Measurements from ENCODE around the gene SLC38A10.

Gene SLC38A10

GRCh38 chr17:81330884-81331245 lies 35.8 kb upstream of the SLC38A10 start:
- no peak for DNase-seq

DNA sequence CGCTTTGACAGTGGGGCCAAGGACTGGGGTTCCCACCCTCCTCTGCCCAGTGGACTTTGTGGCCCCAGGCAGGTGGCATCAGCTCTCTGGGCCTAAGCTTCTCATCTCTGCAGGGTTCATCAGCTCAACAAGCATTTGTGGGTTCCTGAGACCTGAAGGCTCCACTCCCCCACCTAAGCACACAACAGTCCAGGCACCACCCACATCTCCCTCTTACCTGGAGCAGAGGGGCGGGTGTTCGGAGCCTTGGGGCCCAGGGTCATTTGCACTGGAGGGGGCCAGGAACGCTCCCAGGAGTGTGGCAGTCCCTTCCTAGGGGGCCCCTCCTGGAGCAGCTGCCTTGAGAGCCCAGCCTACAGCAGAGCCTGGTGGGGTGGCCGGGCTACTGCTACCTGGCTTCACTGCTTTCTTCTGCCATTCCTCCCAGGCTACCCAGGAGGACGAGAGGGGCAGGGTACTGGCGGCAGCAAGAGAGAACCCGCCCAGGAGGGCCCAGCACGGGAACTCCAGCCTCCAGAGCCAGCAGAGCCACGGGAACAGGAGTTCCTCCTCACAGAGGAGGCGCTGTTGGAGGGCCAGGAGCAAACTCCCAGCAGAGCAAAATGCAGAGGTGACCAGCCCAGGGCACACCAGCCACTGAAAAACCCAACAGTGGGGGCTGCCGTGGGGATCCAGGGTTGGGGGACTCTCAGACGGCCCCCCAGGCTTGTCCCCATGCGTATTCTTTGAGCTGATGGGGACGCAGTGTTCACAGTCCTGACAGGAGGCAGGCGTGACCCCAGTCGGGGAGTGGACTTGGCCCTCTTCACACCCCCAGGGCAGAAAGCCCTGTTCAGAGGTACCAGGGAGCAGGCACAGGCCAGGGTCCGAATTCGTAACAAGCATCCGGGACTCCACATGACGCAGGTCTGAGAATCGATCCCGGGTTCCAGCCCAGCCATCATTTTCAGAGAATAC lies 35.1 kb upstream of the SLC38A10 start:
- peak in 1 of 2 experiments; percentile 74 for DNase-seq

- DNase-seq, result peak; percentile 71 to 93
Observed at GRCh38 chr17:81328978-81329926, 34.1 kb upstream of the SLC38A10 start.

DNA sequence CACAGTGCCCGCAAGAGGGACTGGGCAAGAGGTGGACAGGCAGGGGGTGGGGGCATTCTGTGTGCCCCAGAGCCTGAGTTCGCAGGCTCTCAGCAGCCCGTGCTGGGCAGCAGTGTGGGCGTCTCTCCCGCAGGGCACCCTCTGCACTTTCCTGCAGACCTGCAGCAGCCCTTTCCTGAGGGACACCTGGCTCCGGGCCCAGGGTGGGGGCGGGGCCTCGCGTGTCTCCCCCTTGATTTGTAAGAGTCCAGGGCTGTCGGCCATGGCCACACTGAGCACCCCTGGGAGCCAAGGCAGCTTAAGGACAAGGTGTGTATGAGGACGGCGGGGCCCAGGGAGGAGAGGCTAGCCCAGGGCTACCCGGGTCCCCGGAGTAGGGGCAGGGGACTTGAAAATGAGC lies 33.4 kb upstream of the SLC38A10 start:
- DNase-seq, result no peak

DNA sequence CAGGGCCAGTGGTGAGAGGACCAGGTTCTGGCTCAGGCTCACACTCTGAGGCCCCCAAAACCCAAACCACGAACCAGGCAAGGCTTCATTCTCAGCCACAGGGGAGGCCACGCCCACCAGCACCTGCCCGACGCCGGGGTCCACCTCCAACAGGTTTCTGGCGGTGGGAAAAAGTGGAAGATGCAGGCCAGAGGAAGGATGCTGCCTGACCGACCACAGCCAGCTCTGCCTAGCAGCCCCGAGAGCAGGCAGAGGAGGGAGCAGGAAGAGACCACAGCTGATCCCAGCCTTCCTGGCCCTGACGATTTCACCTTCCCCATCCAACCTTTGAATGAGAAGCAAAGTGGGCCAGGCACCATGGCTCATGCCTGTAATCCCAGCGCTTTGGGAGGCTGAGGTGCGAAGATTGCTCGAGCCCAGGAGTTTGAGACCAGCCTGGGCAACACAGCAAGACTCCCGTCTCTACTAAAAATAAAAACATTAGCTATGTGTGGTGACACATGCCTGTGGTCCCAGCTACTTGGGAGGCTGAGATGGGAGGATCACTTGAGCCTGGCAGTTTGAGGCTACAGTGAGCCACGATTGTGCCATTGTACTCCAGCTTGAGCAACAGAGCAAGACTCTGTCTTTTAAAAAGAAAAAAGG lies 30.7 kb upstream of the SLC38A10 start:
- no peak for DNase-seq

DNA sequence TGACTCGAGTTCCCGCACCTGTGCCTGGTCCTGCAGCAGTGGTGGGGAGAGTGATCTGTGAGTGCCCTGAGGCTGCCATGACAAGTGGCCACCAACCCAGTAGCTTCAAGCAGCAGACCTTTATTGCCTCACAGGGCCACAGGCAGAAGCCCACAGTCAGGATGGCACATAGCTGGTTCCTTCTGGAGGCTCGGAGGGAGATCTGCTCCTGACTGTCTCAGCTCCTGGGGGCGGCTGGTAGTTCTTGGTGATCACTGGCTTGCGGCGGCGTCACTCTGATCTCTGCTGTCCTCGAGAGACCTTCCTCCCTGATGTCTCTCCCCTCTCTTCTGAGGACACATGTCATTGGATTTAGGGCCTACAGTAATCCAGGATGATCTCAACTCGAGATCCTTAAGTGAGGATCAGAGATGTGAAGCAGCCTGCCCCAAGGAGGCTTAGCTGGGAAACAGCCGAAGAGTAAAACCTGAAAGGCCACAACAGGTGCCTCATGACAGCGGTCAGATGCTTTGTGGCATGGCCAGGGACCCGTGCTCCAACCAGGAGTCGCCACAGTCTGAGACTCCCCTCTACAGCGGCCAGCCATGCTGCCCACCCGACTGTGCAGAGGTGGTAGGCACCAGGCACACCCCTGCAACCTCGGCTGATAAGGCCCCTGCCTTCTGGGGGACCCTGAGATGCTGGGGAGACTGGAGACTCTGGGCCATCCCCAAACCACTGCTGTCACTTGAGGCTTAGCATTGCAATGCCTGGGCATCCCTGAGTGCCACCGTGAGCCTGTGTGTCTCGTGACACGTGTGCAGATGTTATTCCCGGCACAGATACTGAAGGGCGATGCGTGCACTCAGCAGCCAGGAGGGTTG lies 30.0 kb upstream of the SLC38A10 start:
- DNase-seq, result no peak

DNA sequence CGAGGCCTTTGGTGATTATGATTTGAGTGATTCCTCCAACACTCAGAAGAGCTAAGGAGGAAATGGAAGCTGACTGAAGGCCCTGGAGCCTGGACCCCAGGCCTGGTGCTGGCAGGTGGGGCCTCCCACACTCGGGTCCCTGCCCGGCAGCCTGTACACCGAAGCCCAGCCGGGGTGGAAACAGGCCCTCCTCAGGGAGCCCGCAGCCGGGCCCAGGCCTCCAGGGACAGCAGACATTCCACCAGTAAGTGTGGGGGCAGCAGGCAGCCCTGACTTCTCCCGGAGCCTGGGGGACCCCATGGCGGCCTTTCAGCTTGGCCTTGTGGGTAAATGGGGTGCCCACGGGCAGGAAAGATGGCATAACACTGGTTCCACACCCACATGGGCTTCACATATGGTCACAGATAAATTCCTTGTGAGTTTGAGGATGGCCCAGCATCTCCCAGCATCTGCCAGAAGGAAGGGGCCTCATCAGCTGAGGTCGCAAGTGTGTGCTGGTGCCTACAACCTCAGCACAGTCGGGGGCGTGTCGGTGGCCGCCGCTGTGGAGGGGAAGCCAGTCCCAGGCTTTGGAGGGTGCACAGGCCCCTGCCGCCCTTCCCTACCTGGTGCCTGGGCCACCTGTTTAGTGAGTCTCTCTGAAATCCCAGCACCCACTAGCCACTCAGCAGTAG lies 29.2 kb upstream of the SLC38A10 start:
- no peak for DNase-seq

DNA sequence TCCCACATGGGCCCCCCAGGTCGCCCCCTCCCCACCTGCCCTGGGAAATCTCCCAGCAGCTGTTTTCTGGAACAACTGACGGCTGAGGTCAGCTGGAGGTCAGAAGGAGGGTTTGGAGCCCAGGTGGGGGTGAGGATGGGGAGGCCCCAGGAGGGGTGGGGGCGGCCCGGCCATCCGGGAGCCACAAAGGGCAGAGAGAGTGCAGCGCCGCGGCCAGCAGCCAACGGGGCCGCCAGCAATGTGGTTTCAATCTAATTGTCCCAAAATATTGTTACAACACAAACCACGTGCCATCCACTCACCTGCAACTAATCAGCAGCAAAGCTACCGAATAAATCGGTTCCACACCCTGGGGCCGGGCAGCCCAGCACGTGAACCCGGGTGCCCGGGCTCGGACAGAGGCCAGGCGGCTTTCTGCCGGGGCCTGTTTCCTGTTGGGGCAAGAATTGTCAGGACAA lies 28.3 kb upstream of the SLC38A10 start:
- DNase-seq, result no peak

GRCh38 chr17:81323083-81323369 lies 27.9 kb upstream of the SLC38A10 start:
- DNase-seq, result no peak

- no peak for DNase-seq
Observed at GRCh38 chr17:81322271-81323082, 27.4 kb upstream of the SLC38A10 start.

DNA sequence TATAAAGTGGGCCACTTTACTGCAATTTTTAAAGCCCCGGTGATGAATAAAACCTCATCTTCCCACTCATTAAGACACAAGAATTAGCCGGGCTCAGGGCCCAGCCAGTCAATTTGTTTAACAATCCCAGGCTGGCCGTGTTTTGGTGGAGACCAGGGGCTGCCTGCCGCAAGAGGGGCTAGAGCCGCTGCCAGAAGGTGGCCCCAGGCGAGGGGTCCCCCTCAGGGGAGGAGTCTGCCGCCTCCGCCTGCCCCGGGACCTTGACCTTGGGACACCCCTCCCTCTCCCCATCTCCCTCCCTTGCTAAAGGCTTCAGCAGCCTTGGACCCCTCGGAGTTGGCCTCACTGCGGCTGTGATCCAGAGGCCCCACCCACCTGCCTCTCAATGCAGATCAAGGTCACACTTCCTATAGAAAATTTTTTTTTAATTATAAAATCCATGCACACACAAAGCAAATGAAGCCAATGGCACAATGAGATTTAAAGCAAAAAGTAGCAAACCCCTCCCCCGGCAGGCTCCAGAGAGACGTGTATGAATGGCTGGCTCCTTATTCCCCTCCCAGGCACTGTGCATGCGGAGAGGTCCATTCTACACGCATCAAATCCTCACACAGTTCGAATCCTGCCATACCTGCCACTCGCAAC lies 23.0 kb upstream of the SLC38A10 start:
- DNase-seq, result no peak

DNA sequence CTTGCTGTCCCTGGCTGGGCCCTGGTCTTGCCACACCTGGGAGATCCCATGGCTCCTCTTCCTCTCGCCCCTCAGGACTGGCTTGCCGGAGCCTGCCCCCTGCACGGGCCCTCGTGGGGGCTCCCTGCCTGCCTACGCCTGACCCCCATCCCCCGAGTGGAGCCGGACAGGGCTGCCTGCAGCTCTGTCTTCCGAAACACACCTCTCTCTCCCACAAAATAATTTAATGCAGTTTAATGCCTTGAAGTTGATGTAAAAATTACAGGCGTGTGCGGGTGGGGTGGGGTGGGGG lies 22.4 kb upstream of the SLC38A10 start:
- DNase-seq, result no peak

DNA sequence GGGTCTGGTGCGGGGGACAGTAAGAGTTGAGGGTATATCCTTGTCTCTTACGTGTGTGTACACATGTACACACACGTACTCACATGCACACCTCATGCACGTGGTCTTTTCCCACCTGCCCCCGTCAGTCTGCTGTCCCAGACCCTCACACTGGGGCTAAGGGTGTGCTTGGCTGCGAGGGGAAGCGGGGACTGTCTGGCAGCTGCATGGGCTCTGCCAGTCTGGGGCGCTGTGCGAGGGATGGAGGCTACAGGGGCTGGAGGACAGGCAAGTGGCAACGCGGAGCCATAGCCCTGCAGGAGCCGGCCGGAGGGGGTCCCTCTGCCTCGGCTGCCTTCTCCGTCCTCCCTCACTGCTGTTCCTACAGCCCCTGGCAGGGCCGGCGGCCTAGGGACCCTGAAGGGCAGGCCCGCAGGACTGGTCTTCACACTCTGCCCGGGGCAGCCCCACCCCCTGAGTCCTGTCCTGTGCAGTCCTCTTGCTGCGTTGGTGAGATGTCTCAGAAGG lies 20.8 kb upstream of the SLC38A10 start:
- DNase-seq, result no peak

DNA sequence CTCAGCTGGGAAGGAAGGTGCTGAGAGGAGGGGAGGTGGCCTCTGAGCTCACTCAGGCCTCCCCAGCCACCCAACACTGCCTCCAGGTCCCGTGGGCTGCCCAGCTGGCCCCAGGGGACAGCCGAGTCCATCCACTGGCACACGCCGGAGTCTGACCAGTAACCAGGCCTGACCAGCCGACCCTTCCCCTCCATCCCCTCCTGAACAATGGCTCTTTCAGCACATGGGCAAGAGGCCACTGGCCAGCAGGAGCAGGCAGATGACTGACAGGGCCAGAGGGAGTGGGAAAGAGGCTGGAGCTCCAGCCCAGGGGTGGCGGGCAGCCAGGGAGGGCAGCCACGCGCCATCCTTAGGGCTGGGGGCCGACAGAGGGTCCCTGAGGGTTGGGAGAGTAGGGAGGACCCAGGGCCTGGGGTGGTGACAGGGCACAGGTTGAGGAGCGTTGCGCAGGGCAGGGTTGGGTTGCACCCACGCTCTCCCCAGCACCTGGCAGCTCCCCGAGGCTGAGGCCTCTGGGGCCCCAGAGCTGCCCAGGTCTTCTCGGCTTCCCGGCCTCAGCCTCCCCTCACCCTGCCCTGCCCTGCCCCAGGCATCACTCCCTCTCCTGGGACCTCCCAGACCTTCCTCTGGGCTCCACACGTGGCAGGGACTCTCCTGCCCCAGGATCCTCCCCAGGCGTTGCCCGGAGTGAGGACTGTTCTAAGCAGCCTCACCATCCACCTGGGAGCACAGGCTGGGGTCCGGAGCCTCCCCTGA lies 20.2 kb upstream of the SLC38A10 start:
- no peak for DNase-seq

DNA sequence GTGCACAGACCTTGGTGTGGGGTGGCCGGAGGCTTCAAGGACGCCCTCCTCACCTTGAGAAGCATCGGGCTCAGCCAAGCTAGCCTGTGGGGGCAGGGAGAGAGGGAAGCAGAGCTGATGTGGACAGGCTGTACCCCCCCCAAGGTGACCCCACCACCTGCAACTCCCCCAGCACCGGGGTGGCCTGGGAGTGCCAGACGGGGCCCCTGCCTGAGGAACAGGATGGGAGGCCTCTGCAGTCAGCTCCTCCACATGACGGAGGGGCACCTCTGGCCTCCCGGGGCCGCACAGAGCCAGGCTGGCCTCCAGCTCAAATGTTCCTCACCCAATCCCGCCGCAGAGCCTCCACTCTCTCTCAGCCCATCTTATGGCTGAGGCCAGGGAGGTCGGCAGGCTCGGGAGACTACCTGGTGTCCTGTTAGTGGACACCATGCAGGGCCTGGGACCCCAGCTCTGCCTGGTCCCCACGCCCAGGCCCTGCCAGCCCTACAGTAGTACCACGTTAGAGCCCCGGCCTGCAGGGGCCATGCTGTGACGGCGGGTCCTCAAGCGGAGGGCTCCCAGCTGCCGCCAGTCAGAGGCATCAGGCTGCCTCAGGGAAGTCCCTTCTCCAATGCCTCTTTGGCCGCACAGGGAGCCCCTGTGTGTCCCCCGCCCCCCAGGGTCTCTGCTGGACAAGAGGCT lies 19.4 kb upstream of the SLC38A10 start:
- DNase-seq, result no peak

GRCh38 chr17:81313776-81314397 lies 18.8 kb upstream of the SLC38A10 start:
- no peak for DNase-seq

DNA sequence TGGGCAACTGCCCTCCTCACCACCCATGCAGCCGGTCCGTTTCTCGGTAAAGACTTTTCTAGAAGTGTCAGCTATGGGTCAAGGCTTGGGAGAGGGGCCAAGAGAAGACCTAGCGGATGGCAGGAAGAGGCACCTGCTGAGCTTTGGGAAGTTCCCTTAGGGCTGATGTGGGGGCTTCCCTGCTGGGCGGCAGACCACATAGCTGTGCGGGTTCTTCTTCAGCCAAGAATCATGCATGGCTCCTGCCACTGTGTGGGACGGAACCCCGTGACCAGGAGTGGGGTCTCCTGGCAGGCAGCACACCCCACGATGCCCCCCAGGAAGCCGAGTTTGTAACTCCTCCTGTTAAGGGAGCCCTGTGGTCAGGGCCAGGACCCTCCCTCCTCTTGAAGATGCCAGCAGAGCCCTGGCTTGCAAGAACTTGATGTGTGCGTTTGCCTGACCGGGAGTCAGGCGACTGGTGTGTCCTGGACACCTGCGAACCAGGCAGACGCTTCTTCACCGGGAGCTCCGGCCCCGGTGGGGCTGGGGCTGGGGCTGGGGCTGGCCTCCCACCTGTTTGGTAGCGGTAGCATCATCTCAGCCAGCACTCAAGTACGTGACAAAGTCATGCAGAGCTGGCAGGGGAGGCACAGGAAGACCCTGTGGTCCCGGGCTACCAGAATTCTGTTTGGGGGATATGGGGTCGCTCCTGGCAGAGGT lies 17.7 kb upstream of the SLC38A10 start:
- no peak for DNase-seq

DNA sequence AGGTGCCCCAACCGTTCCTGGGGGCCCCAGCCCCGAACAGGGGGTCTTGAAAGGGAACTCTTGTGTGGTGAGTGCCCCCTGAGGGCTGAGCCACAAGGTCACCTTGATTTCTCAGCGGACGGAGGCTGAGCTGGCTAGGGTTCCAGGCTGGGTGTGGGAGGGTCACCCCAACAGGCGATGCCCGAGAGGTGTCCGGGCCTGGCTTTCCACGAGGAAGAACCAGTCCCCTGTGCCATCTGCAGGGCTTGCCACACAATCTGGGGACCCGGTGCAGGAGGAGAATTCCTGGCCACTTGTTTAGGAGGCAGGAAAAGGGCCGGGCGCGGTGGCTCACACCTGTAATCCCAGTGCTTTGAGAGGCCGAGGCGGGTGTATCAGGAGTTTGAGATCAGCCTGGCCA lies 16.8 kb upstream of the SLC38A10 start:
- DNase-seq, result no peak
